HepG2 (cell line): ENCODE data around the gene SLC18A3.

Experiments used
- BORCS8-MEF2B ChIP-seq: sonication (generic); formaldehyde crosslinking; IDR thresholded peaks from 2 replicates; pipeline ENCODE4 v1.8.0; 2022; ENCODE audit warnings: mild to moderate bottlenecking, missing genetic modification reagents
- ZNF430 ChIP-seq: sonication (generic); formaldehyde crosslinking; IDR thresholded peaks from 2 replicates; pipeline ENCODE4 v1.9.0; 2021; ENCODE audit warnings: mild to moderate bottlenecking, missing genetic modification reagents
- ZNF850 ChIP-seq: sonication (generic); formaldehyde crosslinking; conservative IDR thresholded peaks from 2 replicates; pipeline ENCODE4 v1.9.0; 2021; ENCODE audit warnings: mild to moderate bottlenecking, missing genetic modification reagents
- TF ChIP-seq, protein P1 (sequence below): sonication (generic); formaldehyde crosslinking; IDR thresholded peaks from 2 replicates; pipeline ENCODE4 v1.5.0; 2020; ENCODE audit warnings: mild to moderate bottlenecking, missing genetic modification reagents, moderate library complexity
- TF ChIP-seq, protein P2 (sequence below): sonication (generic); formaldehyde crosslinking; IDR thresholded peaks from 2 replicates; pipeline ENCODE4 v1.4.0; 2020; ENCODE audit warnings: missing genetic modification reagents

DNA sequence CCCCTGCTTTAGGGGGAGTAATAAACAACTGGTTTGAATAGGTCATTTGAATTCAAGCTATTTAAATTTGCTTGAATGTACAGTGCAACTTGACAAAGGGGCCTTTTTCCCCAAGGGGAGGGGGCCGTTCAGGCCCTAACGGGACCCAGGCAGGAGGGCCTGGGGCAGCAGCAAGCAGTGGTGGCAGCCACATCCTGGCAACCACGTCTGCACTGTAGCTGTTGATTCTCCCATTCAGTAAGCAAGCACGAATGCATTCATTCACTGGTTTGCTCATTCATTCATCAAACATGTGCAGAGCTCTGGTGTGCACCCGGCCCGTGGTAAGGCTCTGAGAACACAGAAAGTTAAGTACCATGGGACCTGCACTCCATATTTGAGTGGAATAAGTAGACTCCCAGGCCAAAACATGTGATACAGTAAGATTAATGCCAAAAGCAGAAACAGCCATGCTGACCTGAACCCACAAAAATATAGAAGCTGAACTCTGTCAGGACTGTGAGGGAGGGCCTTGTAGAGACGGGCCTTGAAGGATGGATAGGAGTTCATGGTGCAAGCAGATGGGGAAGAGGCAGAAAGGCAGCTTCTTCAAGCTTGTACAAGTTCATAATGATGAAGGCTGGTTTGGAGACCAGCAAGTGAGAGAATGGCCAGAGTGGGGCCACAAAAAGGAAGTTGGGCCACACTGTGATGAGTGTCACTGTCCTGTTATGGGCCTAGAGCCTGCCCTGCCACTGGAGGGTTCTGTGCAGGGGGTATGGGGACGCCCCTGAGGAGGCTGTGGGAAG is 40.0 kb downstream of the SLC18A3 start:
- no peak for TF ChIP-seq ZNF430 (CRISPR knock-in tag)
- TF ChIP-seq, protein P1, sequence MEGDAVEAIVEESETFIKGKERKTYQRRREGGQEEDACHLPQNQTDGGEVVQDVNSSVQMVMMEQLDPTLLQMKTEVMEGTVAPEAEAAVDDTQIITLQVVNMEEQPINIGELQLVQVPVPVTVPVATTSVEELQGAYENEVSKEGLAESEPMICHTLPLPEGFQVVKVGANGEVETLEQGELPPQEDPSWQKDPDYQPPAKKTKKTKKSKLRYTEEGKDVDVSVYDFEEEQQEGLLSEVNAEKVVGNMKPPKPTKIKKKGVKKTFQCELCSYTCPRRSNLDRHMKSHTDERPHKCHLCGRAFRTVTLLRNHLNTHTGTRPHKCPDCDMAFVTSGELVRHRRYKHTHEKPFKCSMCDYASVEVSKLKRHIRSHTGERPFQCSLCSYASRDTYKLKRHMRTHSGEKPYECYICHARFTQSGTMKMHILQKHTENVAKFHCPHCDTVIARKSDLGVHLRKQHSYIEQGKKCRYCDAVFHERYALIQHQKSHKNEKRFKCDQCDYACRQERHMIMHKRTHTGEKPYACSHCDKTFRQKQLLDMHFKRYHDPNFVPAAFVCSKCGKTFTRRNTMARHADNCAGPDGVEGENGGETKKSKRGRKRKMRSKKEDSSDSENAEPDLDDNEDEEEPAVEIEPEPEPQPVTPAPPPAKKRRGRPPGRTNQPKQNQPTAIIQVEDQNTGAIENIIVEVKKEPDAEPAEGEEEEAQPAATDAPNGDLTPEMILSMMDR (CRISPR knock-in tag), result no peak
- TF ChIP-seq, protein P2, sequence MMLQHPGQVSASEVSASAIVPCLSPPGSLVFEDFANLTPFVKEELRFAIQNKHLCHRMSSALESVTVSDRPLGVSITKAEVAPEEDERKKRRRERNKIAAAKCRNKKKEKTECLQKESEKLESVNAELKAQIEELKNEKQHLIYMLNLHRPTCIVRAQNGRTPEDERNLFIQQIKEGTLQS (CRISPR knock-in tag), result no peak
- TF ChIP-seq BORCS8-MEF2B (CRISPR knock-in tag), result no peak
- TF ChIP-seq ZNF850 (CRISPR knock-in tag), result no peak
